Suprapubic skin (tissue), 4 donors: Measurements from ENCODE around the gene S100A14.

ENCODE experiments used
- POLR2A ChIP-seq, 2 donors: fragments of 450-650 bp; IDR thresholded peaks; one replicate each; pipeline ENCODE4 v1.6.1; 2017; ENCODE audit warnings: antibody characterized with exemption in 2 of 2, mild to moderate bottlenecking in 2 of 2, moderate library complexity in 2 of 2
- POLR2AphosphoS5 ChIP-seq, 3 donors: sonication (generic); formaldehyde crosslinking; IDR thresholded peaks; one replicate each; pipeline ENCODE4 v1.6.1; 2017; ENCODE audit warnings: antibody characterized with exemption in 3 of 3
- TF ChIP-seq, protein P1 (sequence below), 2 donors: fragments of 200-600 bp in 1 of 2; fragments of 450-650 bp in 1 of 2; sonication (generic) in 1 of 2; IDR thresholded peaks; one replicate each; pipeline ENCODE4 v1.5.1; 2016 to 2019; ENCODE audit warnings: antibody characterized with exemption in 2 of 2, mild to moderate bottlenecking in 1 of 2, moderate library complexity in 1 of 2

- TF ChIP-seq, protein P1, sequence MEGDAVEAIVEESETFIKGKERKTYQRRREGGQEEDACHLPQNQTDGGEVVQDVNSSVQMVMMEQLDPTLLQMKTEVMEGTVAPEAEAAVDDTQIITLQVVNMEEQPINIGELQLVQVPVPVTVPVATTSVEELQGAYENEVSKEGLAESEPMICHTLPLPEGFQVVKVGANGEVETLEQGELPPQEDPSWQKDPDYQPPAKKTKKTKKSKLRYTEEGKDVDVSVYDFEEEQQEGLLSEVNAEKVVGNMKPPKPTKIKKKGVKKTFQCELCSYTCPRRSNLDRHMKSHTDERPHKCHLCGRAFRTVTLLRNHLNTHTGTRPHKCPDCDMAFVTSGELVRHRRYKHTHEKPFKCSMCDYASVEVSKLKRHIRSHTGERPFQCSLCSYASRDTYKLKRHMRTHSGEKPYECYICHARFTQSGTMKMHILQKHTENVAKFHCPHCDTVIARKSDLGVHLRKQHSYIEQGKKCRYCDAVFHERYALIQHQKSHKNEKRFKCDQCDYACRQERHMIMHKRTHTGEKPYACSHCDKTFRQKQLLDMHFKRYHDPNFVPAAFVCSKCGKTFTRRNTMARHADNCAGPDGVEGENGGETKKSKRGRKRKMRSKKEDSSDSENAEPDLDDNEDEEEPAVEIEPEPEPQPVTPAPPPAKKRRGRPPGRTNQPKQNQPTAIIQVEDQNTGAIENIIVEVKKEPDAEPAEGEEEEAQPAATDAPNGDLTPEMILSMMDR (IDR thresholded peaks at IDR 0.05) = no peak
- TF ChIP-seq POLR2A (IDR thresholded peaks at IDR 0.05) = no peak
- TF ChIP-seq POLR2AphosphoS5 (IDR thresholded peaks at IDR 0.05) = no peak
These were observed 46.7 kb downstream of the S100A14 start for GRCh38 chr1:153569465-153569864.
